Measurements from ENCODE around the gene MACROD2.

Gene MACROD2

GRCh38 chr20:15257569-15257870 lies 1262.2 kb downstream of the MACROD2 start:
- DNase-seq = no peak

GRCh38 chr20:15265581-15266309 lies 1270.4 kb downstream of the MACROD2 start:
- no peak for DNase-seq

GRCh38 chr20:15267935-15268334 lies 1272.6 kb downstream of the MACROD2 start:
- DNase-seq = no peak

GRCh38 chr20:15278041-15278440 lies 1282.7 kb downstream of the MACROD2 start:
- no peak for DNase-seq

- no peak for DNase-seq
These were observed 1292.0 kb downstream of the MACROD2 start for GRCh38 chr20:15287329-15287728.

GRCh38 chr20:15288106-15288505 lies 1292.8 kb downstream of the MACROD2 start:
- no peak for DNase-seq

- DNase-seq = no peak
These were observed 1294.0 kb downstream of the MACROD2 start for GRCh38 chr20:15289337-15289736.

GRCh38 chr20:15292405-15292804 lies 1297.1 kb downstream of the MACROD2 start:
- DNase-seq = no peak

GRCh38 chr20:15296422-15296821 lies 1301.1 kb downstream of the MACROD2 start:
- no peak for DNase-seq

GRCh38 chr20:15297059-15297875 lies 1302.0 kb downstream of the MACROD2 start:
- DNase-seq = no peak

GRCh38 chr20:15302075-15302474 lies 1306.8 kb downstream of the MACROD2 start:
- no peak for DNase-seq

GRCh38 chr20:15310361-15310760 lies 1315.0 kb downstream of the MACROD2 start:
- DNase-seq = no peak

GRCh38 chr20:15316556-15316955 lies 1321.2 kb downstream of the MACROD2 start:
- DNase-seq = no peak

- DNase-seq = no peak
These were observed 1322.4 kb downstream of the MACROD2 start for GRCh38 chr20:15317546-15318232.

GRCh38 chr20:15318682-15319081 lies 1323.4 kb downstream of the MACROD2 start:
- no peak for DNase-seq

GRCh38 chr20:15319439-15319838 lies 1324.1 kb downstream of the MACROD2 start:
- no peak for DNase-seq

- DNase-seq = no peak
These were observed 1325.6 kb downstream of the MACROD2 start for GRCh38 chr20:15320941-15321340.

- no peak for DNase-seq
These were observed 1331.8 kb downstream of the MACROD2 start for GRCh38 chr20:15327123-15327522.

- DNase-seq = no peak
These were observed 1332.8 kb downstream of the MACROD2 start for GRCh38 chr20:15328084-15328483.

GRCh38 chr20:15332711-15333160 lies 1337.4 kb downstream of the MACROD2 start:
- DNase-seq = no peak

- DNase-seq = no peak
These were observed 1337.9 kb downstream of the MACROD2 start for GRCh38 chr20:15333170-15333569.

GRCh38 chr20:15336011-15336410 lies 1340.7 kb downstream of the MACROD2 start:
- DNase-seq = no peak

GRCh38 chr20:15336536-15336935 lies 1341.2 kb downstream of the MACROD2 start:
- no peak for DNase-seq

GRCh38 chr20:15339264-15339663 lies 1343.9 kb downstream of the MACROD2 start:
- DNase-seq = no peak

Data from right forelimb (tissue), 1 donor.